NT2/D1 (cell line): ENCODE data around the gene CYBRD1.

ENCODE experiments used
- SUZ12 ChIP-seq: IDR thresholded peaks from 2 replicates; pipeline ENCODE4 v1.6.1; 2011; ENCODE audit not compliant: insufficient read length, insufficient read depth; ENCODE audit errors: extremely low read depth
- YY1 ChIP-seq: IDR thresholded peaks from 2 replicates; pipeline ENCODE4 v1.6.1; 2011; ENCODE audit not compliant: insufficient read length, insufficient read depth
- ZNF274 ChIP-seq: IDR thresholded peaks from 2 replicates; pipeline ENCODE4 v1.6.1; 2011; ENCODE audit warnings: mild to moderate bottlenecking, low read depth, low read length

DNA sequence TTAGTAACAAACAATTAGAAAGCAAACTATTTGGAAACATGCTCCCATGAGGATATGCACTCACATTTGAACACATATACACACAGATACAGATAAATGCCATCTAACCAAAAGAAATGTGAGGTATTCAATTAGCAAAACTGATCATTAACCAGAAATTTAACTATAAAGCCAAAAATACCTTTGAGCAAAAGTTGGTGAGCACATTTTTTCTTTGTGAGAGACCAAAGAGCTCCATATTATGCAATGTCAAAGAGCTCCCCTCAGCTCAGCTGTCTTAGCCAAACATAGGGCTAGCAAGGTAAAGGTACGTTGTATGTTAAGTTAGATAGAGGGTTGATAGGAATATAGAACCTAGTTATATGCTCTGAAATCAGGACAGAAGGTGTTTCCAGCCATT is 43.8 kb downstream of the CYBRD1 start:
- TF ChIP-seq ZNF274 (no peak), YY1 (no peak), SUZ12 (no peak)
